Measurements from ENCODE around the gene CCDC197.

The CCDC197 gene

GRCh38 chr14:94011795-94012194, 14.7 kb downstream of the CCDC197 start:
- TF ChIP-seq CTCF (IDR thresholded peaks at IDR 0.05; ENCODE audit: low read depth, low read length), result no peak
- in situ Hi-C loops (cut with HindIII; ENCODE audit: low sequenced_read_pairs), result no loop called here
- peak; percentile 10 for DNase-seq (ENCODE audit: low read depth, low spot score)
- H3K4me3 ChIP-seq (ENCODE audit: low read depth, low read length), result no peak overlapping the region

- H3K4me3 ChIP-seq (ENCODE audit: low read depth, low read length), result no peak overlapping the region
- TF ChIP-seq CTCF (IDR thresholded peaks at IDR 0.05; ENCODE audit: low read depth, low read length), result no peak
- in situ Hi-C loops (cut with HindIII; ENCODE audit: low sequenced_read_pairs), result no loop called here
- no peak for DNase-seq (ENCODE audit: low read depth, low spot score)
Observed at GRCh38 chr14:94014382-94014781, 17.3 kb downstream of the CCDC197 start.

- in situ Hi-C loops (cut with HindIII; ENCODE audit: low sequenced_read_pairs), result no loop called here
- TF ChIP-seq CTCF (IDR thresholded peaks at IDR 0.05; ENCODE audit: low read depth, low read length), result no peak
- DNase-seq (ENCODE audit: low read depth, low spot score), result no peak
- no peak overlapping the region for H3K4me3 ChIP-seq (ENCODE audit: low read depth, low read length)
Observed at GRCh38 chr14:94015223-94015622, 18.1 kb downstream of the CCDC197 start.

GRCh38 chr14:94016446-94016976, 19.4 kb downstream of the CCDC197 start:
- no peak for DNase-seq (ENCODE audit: low read depth, low spot score)
- no peak for TF ChIP-seq CTCF (IDR thresholded peaks at IDR 0.05; ENCODE audit: low read depth, low read length)
- in situ Hi-C loops (cut with HindIII; ENCODE audit: low sequenced_read_pairs), result no loop called here
- H3K4me3 ChIP-seq (ENCODE audit: low read depth, low read length), result no peak overlapping the region

GRCh38 chr14:94018308-94018707, 21.2 kb downstream of the CCDC197 start:
- TF ChIP-seq CTCF (IDR thresholded peaks at IDR 0.05; ENCODE audit: low read depth, low read length), result no peak
- H3K4me3 ChIP-seq (ENCODE audit: low read depth, low read length), result no peak overlapping the region
- DNase-seq (ENCODE audit: low read depth, low spot score), result no peak
- in situ Hi-C loops (cut with HindIII; ENCODE audit: low sequenced_read_pairs), result no loop called here

- in situ Hi-C loops (cut with HindIII; ENCODE audit: low sequenced_read_pairs), result no loop called here
- TF ChIP-seq CTCF (IDR thresholded peaks at IDR 0.05; ENCODE audit: low read depth, low read length), result no peak
- H3K4me3 ChIP-seq (ENCODE audit: low read depth, low read length), result no peak overlapping the region
- DNase-seq (ENCODE audit: low read depth, low spot score), result no peak
Observed at GRCh38 chr14:94019329-94019728, 22.2 kb downstream of the CCDC197 start.

GRCh38 chr14:94020267-94020666, 23.2 kb downstream of the CCDC197 start:
- H3K4me3 ChIP-seq (ENCODE audit: low read depth, low read length), result no peak overlapping the region
- DNase-seq (ENCODE audit: low read depth, low spot score), result no peak
- in situ Hi-C loops (cut with HindIII; ENCODE audit: low sequenced_read_pairs), result no loop called here
- TF ChIP-seq CTCF (IDR thresholded peaks at IDR 0.05; ENCODE audit: low read depth, low read length), result no peak
